Activated CD4-positive, alpha-beta T cell treated with anti-CD3 and anti-CD28 coated beads, Interleukin-2, amount 10 ng/mL, durations not matched to agents 7 days and 5 days (primary cell): ENCODE data around the gene TOPORS. TPM values are rescaled to one million over a fixed set of nuclear protein-coding genes. Genes with fewer than 3 reads are reported as not detected.

Source experiments
- CTCF ChIA-PET: fragments of 350-600 bp; sonication (Branson Sonifier 250); formaldehyde crosslinking; loops from one replicate; lab custom pipeline; 2021; ENCODE audit warnings: antibody characterized with exemption; lab: Charles Lee
- POLR2A ChIA-PET: fragments of 350-600 bp; sonication (Branson Sonifier 250); formaldehyde crosslinking; loops from one replicate; lab custom pipeline; 2021; ENCODE audit warnings: antibody characterized with exemption; lab: Charles Lee
- DNase-seq: peaks from one replicate; pipeline ENCODE4 v3.0.0-alpha.2; 2020
- H3K27ac Mint-ChIP-seq: one replicate; pipeline ENCODE4 v1.8.0; 2021; ENCODE audit warnings: mild to moderate bottlenecking, moderate library complexity, mixed read lengths
- H3K27me3 Mint-ChIP-seq: one replicate; pipeline ENCODE4 v1.8.0; 2021; ENCODE audit warnings: mixed read lengths
- H3K36me3 Mint-ChIP-seq: one replicate; pipeline ENCODE4 v1.8.0; 2021; ENCODE audit warnings: low read depth, mixed read lengths
- H3K4me1 Mint-ChIP-seq: one replicate; pipeline ENCODE4 v1.8.0; 2021; ENCODE audit warnings: mixed read lengths
- H3K4me3 Mint-ChIP-seq: one replicate; pipeline ENCODE4 v1.8.0; 2021; ENCODE audit warnings: mild to moderate bottlenecking, moderate library complexity, mixed read lengths
- H3K9me3 Mint-ChIP-seq: one replicate; pipeline ENCODE4 v1.8.0; 2021; ENCODE audit warnings: mixed read lengths
- total RNA-seq, 2 experiments: library from RNA; stranded (reverse); gene quantifications; one replicate each; pipeline ENCODE4 v1.2.3, GENCODE V29; 2021

The TOPORS gene
- total RNA-seq, 2 experiments from 2014 or later, result 12.7 to 15.1 TPM

- Mint-ChIP-seq H3K27ac (no peak overlapping the region), H3K4me3 (no peak overlapping the region)
- CTCF ChIA-PET, result interaction anchor here (0.6 to 5.0 kb wide), 10 partner anchors 16 to 393 kb away, joined by 3 to 94 read pairs (median 6); partner anchors contain the start of genes ACO1 and RIGI
Observed at GRCh38 chr9:32579706-32580331, 27.4 kb upstream of the TOPORS start.

GRCh38 chr9:32578976-32579375 lies 26.6 kb upstream of the TOPORS start:
- Mint-ChIP-seq H3K4me3 (no peak overlapping the region), H3K4me1 (peaks cover 4% of the 10 kb centered on the region), H3K27me3 (peaks cover 10% of the 10 kb centered on the region), H3K27ac (no peak overlapping the region), H3K36me3 (no peaks in the 10 kb centered on the region), H3K9me3 (no peaks in the 10 kb centered on the region)
- no peak for DNase-seq
- ChIA-PET CTCF (interaction anchor here (0.6 to 5.0 kb wide), 8 partner anchors 53 to 394 kb away, joined by 3 to 94 read pairs (median 6); partner anchors contain the start of genes ACO1 and RIGI), POLR2A (no interaction called here)

More at GRCh38 chr9:32579706-32580331, 27.4 kb upstream of the TOPORS start:
- DNase-seq, result peak; percentile 83
- Mint-ChIP-seq H3K27me3 (peaks cover 12% of the 10 kb centered on the region), H3K36me3 (no peaks in the 10 kb centered on the region), H3K4me1 (peaks cover 1% of the 10 kb centered on the region), H3K9me3 (no peaks in the 10 kb centered on the region)
- POLR2A ChIA-PET, result no interaction called here

GRCh38 chr9:32577316-32577715 lies 24.9 kb upstream of the TOPORS start:
- ChIA-PET POLR2A (no interaction called here), CTCF (interaction anchor here (0.6 to 1.5 kb wide), 4 partner anchors 13 to 314 kb away, joined by 3 to 4 read pairs (median 4); no protein-coding TSS in a partner anchor)
- H3K36me3 Mint-ChIP-seq, result no peaks in the 10 kb centered on the region
- H3K27ac Mint-ChIP-seq, result no peak overlapping the region
- no peak for DNase-seq
- no peaks in the 10 kb centered on the region for H3K9me3 Mint-ChIP-seq
- H3K27me3 Mint-ChIP-seq, result peaks cover 10% of the 10 kb centered on the region
- no peak overlapping the region for H3K4me3 Mint-ChIP-seq
- H3K4me1 Mint-ChIP-seq, result peaks cover 11% of the 10 kb centered on the region

GRCh38 chr9:32574858-32575257 lies 22.5 kb upstream of the TOPORS start:
- Mint-ChIP-seq H3K27ac (no peak overlapping the region), H3K9me3 (no peaks in the 10 kb centered on the region), H3K36me3 (no peaks in the 10 kb centered on the region), H3K4me1 (peaks cover 28% of the 10 kb centered on the region), H3K4me3 (no peak overlapping the region), H3K27me3 (peaks cover 7% of the 10 kb centered on the region)
- no peak for DNase-seq
- ChIA-PET POLR2A (no interaction called here), CTCF (interaction anchor here (4.0 kb wide), 2 partner anchors 23 to 196 kb away, joined by 25 to 58 read pairs; partner anchors contain the start of genes SMIM27 and TOPORS)

GRCh38 chr9:32573821-32574220 lies 21.4 kb upstream of the TOPORS start:
- peak overlapping the region; percentile 98 for H3K4me3 Mint-ChIP-seq
- H3K4me1 Mint-ChIP-seq, result peaks cover 29% of the 10 kb centered on the region
- no peaks in the 10 kb centered on the region for H3K9me3 Mint-ChIP-seq
- H3K27me3 Mint-ChIP-seq, result no peaks in the 10 kb centered on the region
- ChIA-PET POLR2A (no interaction called here), CTCF (interaction anchor here (0.6 to 4.0 kb wide), 5 partner anchors 16 to 195 kb away, joined by 3 to 58 read pairs (median 23); partner anchors contain the start of genes ACO1, SMIM27 and TOPORS)
- DNase-seq, result no peak
- no peaks in the 10 kb centered on the region for H3K36me3 Mint-ChIP-seq
- peak overlapping the region; percentile 99 for H3K27ac Mint-ChIP-seq

GRCh38 chr9:32572900-32573523 lies 20.6 kb upstream of the TOPORS start, which contains the start of gene NDUFB6:
TSS of gene NDUFB6 (minus strand) at chr9:32573159. CDS start at chr9:32573060, 99 bp downstream.
- peaks cover 4% of the 10 kb centered on the region for H3K36me3 Mint-ChIP-seq

GRCh38 chr9:32571969-32572899 lies 19.8 kb upstream of the TOPORS start:
- H3K27ac Mint-ChIP-seq, result peak overlapping the region; percentile 99
- peak; percentile 85 for DNase-seq
- H3K4me3 Mint-ChIP-seq, result peak overlapping the region; percentile 98
- H3K36me3 Mint-ChIP-seq, result peaks cover 10% of the 10 kb centered on the region
- no peaks in the 10 kb centered on the region for H3K9me3 Mint-ChIP-seq
- peaks cover 31% of the 10 kb centered on the region for H3K4me1 Mint-ChIP-seq
- no peaks in the 10 kb centered on the region for H3K27me3 Mint-ChIP-seq
- ChIA-PET POLR2A (interaction anchor here (1.1 kb wide), 1 partner anchor 194 kb away, joined by 6 read pairs; no protein-coding TSS in a partner anchor), CTCF (interaction anchor here (0.9 to 4.0 kb wide), 11 partner anchors 13 to 194 kb away, joined by 3 to 58 read pairs (median 5); partner anchors contain the start of genes ACO1, RIGI, SMIM27 and TOPORS)

More at GRCh38 chr9:32572900-32573523, 20.6 kb upstream of the TOPORS start, which contains the start of gene NDUFB6:
- Mint-ChIP-seq H3K4me3 (peak within 1 kb of the TSS; percentile 98), H3K27me3 (no peaks in the 10 kb centered on the region), H3K4me1 (peaks cover 30% of the 10 kb centered on the region), H3K27ac (peak within 1 kb of the TSS; percentile 99), H3K9me3 (no peaks in the 10 kb centered on the region)
- ChIA-PET CTCF (interaction anchor here (0.9 to 4.0 kb wide), 7 partner anchors 14 to 194 kb away, joined by 4 to 58 read pairs (median 13); partner anchors contain the start of genes ACO1, RIGI, SMIM27 and TOPORS), POLR2A (interaction anchor here (1.1 kb wide), 1 partner anchor 194 kb away, joined by 6 read pairs; no protein-coding TSS in a partner anchor)
- DNase-seq, result peak; percentile 96

GRCh38 chr9:32570262-32570661 lies 17.9 kb upstream of the TOPORS start:
- Mint-ChIP-seq H3K27ac (peak overlapping the region; percentile 52), H3K9me3 (no peaks in the 10 kb centered on the region), H3K4me1 (peaks cover 36% of the 10 kb centered on the region), H3K36me3 (peaks cover 14% of the 10 kb centered on the region), H3K4me3 (no peak overlapping the region), H3K27me3 (no peaks in the 10 kb centered on the region)
- ChIA-PET POLR2A (no interaction called here), CTCF (no interaction called here)
- DNase-seq, result no peak

GRCh38 chr9:32566770-32567169 lies 14.4 kb upstream of the TOPORS start:
- H3K27ac Mint-ChIP-seq, result no peak overlapping the region
- H3K27me3 Mint-ChIP-seq, result no peaks in the 10 kb centered on the region
- H3K9me3 Mint-ChIP-seq, result no peaks in the 10 kb centered on the region
- POLR2A ChIA-PET, result no interaction called here
- CTCF ChIA-PET, result interaction anchor here (1.6 to 3.0 kb wide), 3 partner anchors 11 to 188 kb away, joined by 4 to 11 read pairs (median 9); no protein-coding TSS in a partner anchor
- peaks cover 23% of the 10 kb centered on the region for H3K4me1 Mint-ChIP-seq
- H3K4me3 Mint-ChIP-seq, result no peak overlapping the region
- DNase-seq, result no peak
- H3K36me3 Mint-ChIP-seq, result peaks cover 20% of the 10 kb centered on the region

GRCh38 chr9:32565967-32566366 lies 13.6 kb upstream of the TOPORS start:
- DNase-seq, result no peak
- peaks cover 24% of the 10 kb centered on the region for H3K36me3 Mint-ChIP-seq
- CTCF ChIA-PET, result interaction anchor here (2.2 to 3.0 kb wide), 2 partner anchors 11 to 187 kb away, joined by 9 to 11 read pairs; no protein-coding TSS in a partner anchor
- peaks cover 21% of the 10 kb centered on the region for H3K4me1 Mint-ChIP-seq
- no peaks in the 10 kb centered on the region for H3K27me3 Mint-ChIP-seq
- no peak overlapping the region for H3K27ac Mint-ChIP-seq
- no peak overlapping the region for H3K4me3 Mint-ChIP-seq
- POLR2A ChIA-PET, result no interaction called here
- H3K9me3 Mint-ChIP-seq, result no peaks in the 10 kb centered on the region

- Mint-ChIP-seq H3K27me3 (no peaks in the 10 kb centered on the region), H3K27ac (peak overlapping the region; percentile 10), H3K4me3 (no peak overlapping the region), H3K9me3 (no peaks in the 10 kb centered on the region), H3K36me3 (peaks cover 17% of the 10 kb centered on the region), H3K4me1 (peaks cover 24% of the 10 kb centered on the region)
- ChIA-PET POLR2A (no interaction called here), CTCF (interaction anchor here (1.1 kb wide), 1 partner anchor 14 kb away, joined by 5 read pairs; no protein-coding TSS in a partner anchor)
- DNase-seq, result no peak
Observed at GRCh38 chr9:32558408-32558934, 6.1 kb upstream of the TOPORS start.
